SW 1271 (cell line): ENCODE results near the gene ACOXL.
A peak's percentile ranks its signal among the peaks of the same experiment; 100 is the strongest.

Experiments used
- DNase-seq, 2 experiments: peaks; one replicate each; lab custom pipeline; 2025; lab: John Stamatoyannopoulos, UW

Gene ACOXL

DNA sequence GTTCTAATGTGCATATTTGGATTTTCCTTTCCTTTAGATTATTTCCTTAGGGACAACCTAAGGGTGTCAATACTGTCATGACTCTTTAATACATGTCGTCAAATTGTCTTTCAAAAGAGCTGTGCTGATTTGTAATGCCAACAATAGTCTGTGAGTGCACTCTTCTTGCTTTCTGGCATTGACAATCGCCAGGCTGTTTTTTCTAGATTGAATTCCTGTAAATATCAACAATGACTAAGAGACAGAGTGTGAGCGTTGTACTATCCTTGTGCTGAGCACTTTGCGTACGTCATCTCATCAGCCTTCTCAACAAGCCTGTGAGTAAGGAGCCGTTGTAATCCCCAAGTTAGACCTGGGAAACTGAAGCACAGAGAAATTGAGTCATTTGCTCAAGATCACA lies 96.0 kb downstream of the ACOXL start:
- no peak for DNase-seq

DNA sequence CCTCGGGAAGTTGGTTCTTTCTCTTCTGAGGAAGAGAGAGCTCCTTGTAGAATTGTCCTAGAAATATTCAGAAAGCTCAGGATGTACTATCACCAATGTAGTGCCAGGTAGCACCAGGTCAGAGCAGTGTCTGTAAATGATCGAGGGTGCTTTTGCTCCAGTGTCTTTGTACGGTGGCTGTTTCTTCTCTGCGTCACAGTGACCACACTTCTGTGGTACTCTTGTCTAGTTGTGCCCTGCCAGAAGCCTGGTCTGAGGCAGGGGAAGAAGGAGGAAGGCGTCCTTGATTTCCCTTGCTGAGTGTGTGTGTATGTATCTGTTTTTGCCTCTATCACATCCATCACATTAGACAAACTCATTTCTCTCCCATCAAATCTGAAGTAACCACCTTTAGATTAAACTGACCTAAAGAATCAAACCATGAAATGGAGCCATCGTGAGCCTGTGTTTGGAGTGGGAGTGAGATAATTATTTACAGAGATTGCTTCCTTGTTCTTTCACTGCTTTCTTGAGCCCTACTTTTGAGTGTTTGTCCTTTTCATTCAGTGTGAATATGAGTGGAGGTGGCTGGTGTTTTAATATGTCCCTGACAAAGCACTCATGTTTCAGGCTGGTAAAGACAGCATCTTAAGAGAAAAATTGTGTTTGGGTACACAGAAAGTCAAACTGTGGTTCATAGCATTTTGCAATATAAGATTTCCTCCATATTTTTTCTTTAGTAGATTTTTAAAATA lies 97.2 kb downstream of the ACOXL start:
- DNase-seq: no peak

DNA sequence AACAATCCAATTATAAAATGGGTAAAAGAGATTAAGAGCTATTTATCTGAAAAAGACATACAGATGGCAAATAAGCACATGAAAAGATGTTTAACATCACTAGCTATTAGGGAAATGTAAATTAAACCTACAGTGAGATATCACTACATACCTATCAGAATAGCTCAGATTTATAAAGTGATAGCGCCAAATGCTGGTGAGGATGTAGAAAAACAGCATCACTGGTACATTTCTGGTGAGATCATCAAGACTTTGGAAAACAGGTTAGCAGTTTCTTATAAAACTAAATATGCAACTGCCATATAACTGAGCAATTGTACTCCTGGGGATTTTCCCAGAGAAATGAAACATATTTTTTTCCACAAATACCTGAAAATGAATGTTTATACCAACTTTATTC lies 100.4 kb downstream of the ACOXL start:
- no peak for DNase-seq

DNA sequence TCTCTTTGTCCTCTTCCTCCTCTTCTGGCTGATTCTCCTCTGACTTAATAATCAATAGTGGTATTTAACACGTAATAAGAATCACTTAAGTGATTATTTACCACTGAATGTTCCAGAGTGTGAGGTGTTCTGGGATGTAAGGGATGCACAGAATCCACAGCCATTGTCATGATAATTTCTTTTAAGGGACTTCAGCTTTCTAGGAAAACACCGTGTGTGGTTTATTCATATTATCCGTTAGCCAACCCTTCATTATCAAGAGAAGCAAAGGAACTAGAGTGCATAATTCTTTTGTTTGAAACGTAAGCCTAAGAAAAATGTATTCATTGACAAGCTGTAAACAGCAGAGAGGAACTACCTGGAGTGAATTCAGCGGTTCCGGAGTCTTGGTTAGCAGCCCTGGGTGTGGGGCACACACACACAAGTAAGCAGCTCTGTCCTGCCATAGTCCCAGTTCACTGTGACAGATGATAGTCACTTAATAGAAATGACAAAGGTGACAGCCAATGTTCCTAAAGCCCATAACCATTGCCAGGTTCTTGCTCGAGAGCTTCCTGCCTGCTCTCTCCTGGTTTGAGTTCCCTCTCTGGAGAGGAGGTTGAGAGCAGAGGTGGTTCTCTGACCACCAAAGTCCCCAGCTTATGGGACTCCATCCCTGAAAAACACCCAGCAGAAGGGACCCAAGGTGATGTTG lies 101.9 kb downstream of the ACOXL start:
- DNase-seq: no peak

DNA sequence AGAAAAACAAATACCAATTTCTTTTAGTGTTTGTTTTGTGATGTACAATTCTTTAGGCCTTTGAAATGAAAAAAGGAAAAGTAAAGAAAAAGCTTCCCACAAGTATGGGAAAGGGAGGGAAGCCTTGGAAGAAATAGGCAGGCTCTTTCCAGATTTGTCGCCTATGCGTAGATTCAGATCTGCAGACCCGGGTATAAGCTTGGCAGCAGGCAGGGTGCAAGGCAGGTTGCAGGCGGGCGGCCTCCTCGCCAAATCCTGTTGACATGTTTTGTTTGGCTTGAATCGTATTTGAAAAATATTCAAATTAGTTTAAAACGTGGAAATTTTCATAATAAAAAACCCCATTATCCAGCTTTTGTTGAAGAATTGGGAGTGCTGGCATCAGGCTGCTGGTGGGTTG lies 104.3 kb downstream of the ACOXL start:
- no peak for DNase-seq

DNA sequence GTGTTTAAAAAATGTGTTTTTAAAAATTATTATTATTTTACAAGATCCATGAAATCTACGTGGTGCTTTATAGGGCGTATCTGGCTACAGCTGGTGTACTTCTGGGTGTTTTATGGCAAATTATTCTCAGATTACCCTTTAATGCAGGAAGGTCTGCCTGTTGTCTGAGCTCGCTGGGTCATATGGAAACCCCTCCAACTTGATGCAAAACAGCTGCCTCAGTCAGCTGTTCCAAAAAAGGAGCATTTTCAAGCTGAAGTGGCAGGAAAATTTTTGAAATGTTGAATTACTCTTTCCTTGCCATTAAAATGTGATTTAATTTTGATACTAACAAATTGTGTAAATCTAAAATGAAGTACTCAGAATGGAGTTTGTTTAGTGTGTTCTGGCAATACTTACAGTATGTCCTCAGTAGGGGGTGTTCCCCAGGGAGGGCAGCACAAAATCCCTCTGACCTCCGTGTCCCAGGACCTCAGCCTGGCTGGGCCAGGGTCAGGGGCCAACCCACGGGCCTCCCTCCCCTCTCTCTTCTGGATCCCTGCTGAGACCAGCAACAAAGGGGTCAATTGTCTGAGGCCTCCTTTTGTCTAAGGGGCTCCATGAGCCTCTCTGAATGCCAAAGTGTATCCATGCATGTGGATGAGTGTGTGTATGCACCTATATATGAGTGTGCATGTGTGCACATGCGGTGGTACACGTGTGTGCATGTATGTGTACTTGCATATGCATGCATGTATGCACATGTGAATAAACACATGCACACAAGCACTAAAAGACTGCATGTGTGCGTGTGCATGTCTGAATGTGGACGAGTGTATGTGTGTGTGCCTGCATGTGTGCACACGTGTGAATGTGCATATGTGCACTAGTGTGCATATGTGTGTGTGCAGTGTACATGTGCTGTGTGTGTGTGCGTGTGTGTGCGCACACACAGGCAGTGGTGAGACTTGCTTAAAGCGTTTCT lies 105.4 kb downstream of the ACOXL start:
- no peak for DNase-seq

DNA sequence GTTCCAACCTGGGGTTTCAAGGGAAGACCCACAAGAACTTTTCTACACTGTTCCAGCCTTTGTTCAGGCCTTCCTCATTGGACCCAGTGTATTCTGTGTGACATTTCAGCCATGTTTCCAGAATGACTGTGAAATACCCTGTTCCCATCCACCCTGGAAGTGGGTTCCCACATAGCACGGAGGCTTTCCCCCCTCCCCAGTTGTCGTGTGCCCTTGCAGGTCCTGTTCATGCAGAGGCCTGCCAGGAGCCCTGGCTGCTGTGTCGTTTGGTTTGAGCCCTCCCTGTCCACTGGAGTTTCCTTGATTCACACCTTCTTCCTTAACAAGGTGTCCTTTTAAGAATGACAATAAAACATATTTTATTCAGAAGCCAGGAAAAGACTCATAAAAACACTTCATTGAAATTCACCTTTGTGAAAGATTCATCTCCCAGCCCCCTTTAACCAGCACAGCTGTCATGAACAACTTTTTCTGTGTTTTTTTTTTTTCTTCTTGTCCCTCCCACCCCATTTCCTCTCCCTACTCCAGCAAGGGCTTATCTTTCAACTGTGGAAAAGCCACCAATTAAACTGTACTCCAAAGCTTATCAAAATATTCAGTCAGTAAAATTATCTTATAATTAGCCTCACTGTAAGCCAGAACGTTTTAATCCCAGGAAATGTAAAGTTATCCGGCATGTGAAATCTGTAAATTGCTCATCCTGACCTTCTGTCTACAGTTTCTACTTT lies 106.4 kb downstream of the ACOXL start:
- no peak for DNase-seq

DNA sequence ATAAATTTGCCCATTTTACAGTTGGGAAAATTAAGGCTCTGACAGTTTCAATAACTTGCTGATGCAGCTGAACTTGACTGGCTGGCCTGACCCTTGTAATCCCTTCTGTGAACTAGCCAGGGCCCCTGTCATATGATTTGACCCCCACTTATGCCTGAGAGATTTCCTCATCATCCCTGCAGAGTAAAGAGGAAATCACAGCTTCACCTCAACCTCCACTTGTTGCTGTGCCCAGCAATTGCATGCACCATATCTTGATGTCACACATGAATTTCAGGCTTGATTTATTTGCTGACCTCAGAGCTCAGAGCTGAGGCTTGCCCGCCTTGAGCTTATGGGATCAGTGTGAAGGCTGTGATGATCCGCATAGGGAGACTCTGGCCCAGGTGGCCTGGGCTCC lies 108.1 kb downstream of the ACOXL start:
- DNase-seq: no peak

DNA sequence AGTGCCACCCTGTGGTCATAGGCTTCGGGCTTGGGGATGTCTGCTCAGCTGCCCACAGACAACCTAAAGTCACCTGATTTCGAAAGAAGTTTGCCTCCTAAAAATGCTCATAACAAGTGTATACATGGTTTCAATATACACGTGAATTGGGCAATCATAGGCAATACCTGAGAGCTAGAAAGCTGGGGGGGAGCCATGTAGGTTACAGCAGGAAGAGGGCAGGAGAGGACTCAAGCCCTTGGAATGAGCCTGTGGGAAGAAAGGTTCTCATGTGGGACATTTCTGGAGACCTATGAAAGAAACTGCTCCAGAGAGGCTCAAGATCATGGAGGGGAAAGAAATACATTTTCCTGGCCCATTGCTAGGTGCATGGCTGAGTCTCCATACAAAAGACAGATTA lies 109.7 kb downstream of the ACOXL start:
- DNase-seq: no peak

DNA sequence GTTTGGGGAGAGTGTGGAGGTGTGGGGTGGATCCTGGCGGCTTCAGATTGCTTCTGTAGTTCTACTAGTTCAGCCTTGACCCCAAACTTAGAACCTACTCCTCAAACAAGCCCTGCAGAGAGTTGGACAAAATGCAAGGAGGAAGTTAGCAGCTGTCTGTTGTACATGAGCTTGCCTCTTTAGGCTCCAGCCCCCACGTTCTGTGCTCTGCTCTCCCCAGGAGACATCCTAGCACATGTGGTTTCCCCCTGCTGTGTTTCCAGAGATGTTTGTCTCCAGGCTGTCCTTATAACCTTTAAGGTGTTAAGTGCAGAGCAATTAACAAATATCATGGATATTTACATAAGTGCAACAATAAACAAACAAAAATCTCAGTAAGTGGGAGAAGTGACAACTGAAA lies 111.1 kb downstream of the ACOXL start:
- DNase-seq: no peak

DNA sequence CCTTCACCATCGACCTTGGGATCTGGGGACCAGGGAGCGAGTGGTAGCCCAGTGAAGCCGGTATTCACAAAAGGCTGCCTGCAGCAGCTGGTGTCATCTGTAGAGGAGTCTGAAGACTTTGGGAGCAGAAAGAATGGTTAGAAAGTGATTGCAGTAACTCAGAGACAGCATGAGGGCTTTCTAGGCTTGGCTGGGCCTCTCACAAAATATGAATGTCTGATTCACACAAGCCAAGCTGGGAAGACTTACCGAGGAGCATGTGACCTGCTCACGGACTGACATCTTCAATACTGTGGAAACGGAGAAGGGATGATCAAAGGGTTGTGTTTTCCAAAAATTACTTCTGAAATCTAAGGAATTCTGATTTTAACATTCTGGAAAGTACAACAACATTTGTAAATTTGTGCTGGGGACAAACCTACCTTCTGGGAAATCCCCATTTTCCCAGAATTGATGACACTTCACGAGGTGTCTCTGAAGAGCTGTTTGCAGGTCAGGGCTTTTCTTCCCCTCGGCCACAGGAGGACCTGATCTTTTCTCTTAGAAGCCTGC lies 111.7 kb downstream of the ACOXL start:
- no peak for DNase-seq

DNA sequence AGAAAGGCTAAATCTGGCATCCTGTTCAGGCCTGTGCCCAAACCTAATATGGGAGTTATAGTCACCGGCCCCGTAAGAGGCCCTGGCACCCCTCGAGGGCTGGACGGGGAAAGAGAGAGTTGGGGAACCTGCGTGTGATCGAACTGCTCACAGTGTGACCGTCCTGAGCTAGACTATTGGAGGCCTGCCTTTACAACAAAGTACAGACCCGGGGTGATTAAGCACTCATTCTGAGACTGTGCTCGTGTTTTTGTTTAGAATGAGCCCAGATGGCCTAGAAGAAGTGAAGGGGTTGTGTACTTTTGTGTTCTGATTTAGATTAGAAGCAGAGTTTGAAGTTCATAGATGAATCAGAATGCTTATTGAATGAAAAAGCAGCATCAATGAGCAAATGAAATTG lies 115.3 kb downstream of the ACOXL start:
- no peak for DNase-seq

DNA sequence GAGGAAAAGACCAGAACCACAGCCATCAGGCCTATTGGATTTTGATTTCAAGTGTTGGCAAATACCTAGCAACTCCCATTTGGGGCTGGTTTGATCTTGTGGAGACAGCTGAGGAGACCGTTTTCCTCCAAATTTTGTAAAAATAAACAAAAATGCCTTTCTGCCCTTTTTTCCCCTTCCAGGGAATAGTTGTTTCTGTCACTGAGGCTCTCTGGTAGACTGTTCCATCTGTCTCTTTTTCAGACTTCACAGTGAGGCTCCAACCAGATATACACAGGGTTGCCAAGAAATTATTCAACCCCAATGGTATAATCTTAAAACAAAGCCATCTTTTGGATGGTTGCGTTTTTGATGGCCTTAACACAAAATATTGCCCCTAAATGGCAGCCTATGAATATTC lies 115.7 kb downstream of the ACOXL start:
- no peak for DNase-seq

DNA sequence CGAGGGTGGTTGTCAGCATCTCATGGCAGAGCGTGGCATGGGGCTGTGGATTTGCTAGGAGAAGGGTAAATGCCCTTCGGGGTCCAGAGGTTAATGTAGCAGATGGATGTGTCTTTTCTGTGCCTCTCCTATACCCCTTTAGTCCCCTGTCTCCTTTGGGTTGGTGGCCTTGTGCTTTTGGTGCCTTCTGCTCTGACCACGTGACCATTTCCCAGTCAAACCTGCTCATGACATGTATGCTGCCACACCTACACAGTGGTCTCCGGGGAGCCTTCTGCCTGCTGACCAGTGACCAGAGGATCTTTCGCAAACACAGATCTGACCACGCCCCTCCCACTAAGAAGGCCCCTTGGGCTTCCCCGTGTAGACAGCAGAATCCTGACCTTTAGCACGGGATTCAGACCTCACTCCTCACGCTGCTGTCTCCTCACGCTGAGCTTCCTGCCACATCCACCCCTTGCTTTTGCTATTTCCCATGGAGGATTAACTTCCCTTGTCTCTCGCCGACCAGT lies 116.2 kb downstream of the ACOXL start:
- DNase-seq: no peak

DNA sequence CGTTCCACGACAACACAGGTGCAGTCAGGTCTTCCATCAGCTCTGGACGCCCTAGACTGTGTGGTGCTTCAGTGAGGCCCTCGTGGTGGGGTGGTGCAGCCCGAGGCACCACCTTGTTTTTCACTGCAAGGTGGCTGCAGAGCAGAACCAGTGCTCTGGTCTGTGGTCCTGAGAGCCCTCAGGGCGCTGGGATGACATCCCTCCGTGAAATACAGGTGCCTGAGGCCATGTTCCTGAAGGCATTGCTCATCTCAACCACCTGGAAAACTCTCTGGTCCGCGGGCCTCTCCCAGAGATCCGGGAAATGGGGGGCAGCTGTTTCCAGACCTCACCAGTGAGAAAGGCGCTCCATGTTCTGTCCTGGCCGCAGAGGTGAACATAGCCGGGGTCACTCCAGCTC lies 119.2 kb downstream of the ACOXL start:
- DNase-seq: no peak

DNA sequence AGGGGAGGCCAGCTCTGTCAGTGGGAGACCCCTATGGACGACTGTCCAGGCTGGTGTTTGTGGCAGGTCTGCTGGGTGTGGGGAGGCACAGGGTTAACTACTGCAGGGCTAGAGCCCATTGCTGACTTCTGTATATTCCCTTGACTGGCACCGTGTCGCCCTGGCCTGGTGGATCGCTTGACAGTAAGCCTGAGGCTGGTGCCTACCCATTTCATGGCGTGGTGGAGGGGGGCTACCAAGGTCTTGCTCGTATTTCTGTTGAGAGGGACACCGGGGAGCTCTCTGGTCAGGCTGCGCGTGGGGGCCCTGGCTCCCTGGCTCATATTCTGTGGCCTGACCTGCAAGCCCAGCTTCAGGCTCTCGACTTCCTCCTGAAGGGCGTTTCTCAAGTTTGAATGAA lies 119.7 kb downstream of the ACOXL start:
- DNase-seq: no peak

DNA sequence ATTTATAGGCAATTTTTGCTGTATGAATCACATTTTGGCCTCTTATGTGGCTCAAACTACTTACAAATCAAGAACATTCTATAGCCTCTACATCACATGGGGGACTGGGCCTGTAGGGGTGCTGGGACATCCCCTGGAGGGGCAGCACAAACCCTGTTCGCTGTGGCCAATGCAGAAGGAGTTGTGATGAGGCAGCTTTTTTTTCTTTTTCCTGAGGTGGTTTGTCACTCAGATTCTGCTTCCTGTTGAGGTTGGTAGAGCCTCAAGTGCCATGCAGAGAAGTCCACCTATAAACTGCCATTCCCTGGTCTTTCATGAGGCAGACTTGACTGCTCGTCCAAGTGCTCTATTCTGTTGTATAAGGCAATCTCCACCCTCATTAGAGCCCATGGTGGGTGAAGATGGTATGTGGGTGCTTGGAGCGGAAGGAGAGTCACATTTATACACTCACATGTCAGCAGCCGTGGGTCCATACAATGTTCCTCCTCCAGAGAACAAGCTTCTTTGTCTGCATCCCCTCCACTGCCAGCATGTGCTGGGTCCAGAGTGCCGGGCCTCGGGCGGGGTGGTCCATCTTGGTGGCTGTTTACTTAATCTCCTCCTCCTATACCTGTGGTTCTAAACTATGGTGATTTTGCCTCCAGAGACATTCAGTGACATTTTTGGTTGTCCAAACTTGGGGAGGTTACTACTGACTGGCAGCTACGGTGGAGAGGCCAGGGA lies 120.3 kb downstream of the ACOXL start:
- no peak for DNase-seq

DNA sequence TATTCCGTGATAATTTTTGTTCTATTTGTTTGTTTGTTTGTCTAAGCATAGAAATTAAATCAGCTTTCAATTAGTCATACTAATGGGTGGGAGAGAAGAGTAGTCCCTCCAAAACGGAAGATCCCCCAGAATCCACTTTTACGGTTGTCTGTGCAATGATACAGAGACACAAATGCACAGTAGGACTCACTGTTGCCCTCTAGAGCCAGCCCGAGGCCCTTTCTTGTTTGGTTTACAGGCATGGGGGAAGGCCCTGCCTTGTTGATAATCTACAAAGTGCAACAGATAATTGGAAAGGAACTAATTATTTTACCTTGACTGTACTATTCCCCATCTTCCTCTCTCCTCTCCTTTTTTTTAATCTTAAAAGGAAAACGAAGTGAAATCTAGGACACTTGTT lies 121.1 kb downstream of the ACOXL start:
- peak in 1 of 2 experiments; percentile 43 for DNase-seq

DNA sequence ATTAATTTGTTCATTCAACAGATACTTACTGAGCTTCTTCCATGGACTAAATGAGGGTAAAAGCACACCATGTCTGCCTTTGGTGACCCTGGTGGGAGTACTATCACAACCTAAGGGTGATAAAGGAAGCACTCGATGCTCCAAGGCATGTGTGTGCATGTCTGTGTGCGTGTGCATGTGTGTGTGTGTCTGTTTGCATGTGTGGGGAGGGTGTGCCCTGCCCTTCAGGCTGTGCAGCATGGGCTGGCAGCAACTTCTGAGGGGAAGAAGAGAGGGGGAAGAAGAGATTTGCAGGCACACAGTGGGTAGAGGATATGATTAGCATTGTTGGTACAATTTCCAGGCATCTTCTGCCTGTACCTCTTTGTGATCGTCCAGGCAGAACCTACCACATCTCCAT lies 121.6 kb downstream of the ACOXL start:
- DNase-seq: no peak

DNA sequence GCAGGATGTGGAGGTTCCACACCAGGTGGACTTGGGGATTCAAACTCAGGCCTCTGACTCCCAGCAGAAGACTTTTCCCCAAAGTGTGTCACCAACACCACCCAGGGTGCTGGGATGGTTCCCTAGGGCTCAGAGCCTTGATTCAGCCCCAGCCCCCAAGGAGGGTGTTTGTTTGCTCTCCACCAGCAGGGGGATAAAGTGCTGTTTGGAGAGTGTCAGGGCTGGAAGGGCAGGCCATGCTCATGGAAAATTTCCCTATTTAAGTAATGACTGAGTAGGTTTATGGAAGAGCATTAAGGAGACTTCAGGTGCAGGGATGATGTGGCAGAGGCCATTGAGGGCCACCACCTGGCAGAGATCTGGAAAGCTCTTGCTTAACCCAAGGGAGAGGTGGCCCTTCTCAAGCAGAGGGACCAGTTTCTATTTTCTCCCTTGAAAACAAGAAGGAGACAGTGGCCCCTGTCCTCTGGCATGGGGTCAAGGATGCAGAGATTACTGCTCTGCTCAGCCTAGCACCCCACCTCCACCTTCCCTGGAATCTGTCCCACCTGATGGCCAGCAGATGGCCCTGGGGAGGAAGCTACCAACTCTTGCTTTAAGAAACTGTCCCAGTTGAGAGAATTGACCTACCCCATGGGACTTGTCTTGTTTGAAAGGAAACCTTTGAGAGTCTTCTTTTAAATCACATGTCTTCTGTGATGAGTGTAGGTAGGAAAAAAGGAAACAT lies 122.1 kb downstream of the ACOXL start:
- peak in 1 of 2 experiments; percentile 42 for DNase-seq
